Heart right ventricle (tissue), 16 donors: ENCODE results near the gene C1orf74. TPM values are rescaled to one million over a fixed set of nuclear protein-coding genes. Genes with fewer than 3 reads are reported as not detected.

ENCODE experiments used
- ATAC-seq, 8 donors: fragments of 200-7000 bp; cut with Tn5 transposase; one replicate each; pipeline ENCODE4 v1.9.1; 2020; ENCODE audit warnings: mild to moderate bottlenecking in 8 of 8, moderate library complexity in 8 of 8, moderate number of reproducible peaks in 1 of 8
- DNase-seq, 2 donors: peaks; one replicate each; pipeline ENCODE4 v3.0.0-alpha.2; 2020
- H3K27ac ChIP-seq, 10 donors: fragments of 200-600 bp; sonication (generic) in 2 of 10; one replicate each; pipeline versions ENCODE4 v1.5.0 to v1.8.0; 2020 to 2022; ENCODE audit warnings: mild to moderate bottlenecking in 3 of 10
- H3K27me3 ChIP-seq, 7 donors: fragments of 200-600 bp; one replicate each; pipeline ENCODE4 v1.8.0; 2021 to 2022; ENCODE audit warnings: mild to moderate bottlenecking in 2 of 7
- H3K36me3 ChIP-seq, 9 donors: fragments of 200-600 bp; sonication (generic) in 1 of 9; one replicate each; pipeline versions ENCODE4 v1.5.0 to v1.8.0; 2020 to 2022; ENCODE audit warnings: mild to moderate bottlenecking in 2 of 9
- H3K4me1 ChIP-seq, 9 donors: fragments of 200-600 bp; sonication (generic) in 1 of 9; one replicate each; pipeline versions ENCODE4 v1.5.0 to v1.8.0; 2020 to 2022; ENCODE audit warnings: mild to moderate bottlenecking in 4 of 9
- H3K4me3 ChIP-seq, 10 donors: fragments of 200-600 bp; sonication (generic) in 2 of 10; one replicate each; pipeline versions ENCODE4 v1.5.0 to v1.8.0; 2020 to 2022; ENCODE audit warnings: mild to moderate bottlenecking in 7 of 10, moderate library complexity in 2 of 10
- H3K9me3 ChIP-seq, 11 donors: fragments of 200-600 bp in 10 of 11; sonication (generic) in 2 of 11; one replicate each; pipeline versions ENCODE4 v1.5.0 to v1.8.0; 2013 to 2022; ENCODE audit warnings: mild to moderate bottlenecking in 2 of 11, control low read depth in 1 of 11, moderate library complexity in 1 of 11
- WGBS, 2 donors: extraction: QIAGEN DNeasy Blood & Tissue Kit; methylation state at CpG; one replicate each; pipeline ENCODE4 v1.1.7; 2013; ENCODE audit warnings: inconsistent platforms in 1 of 2; 5-methylcytosine and 5-hydroxymethylcytosine counted together
- intact Hi-C, 10 donors: fragments of 100-400 bp; cut with DNase I; formaldehyde crosslinking; loops; one replicate each; pipeline versions ENCODE4 v1.11.1 to v1.14.2; 2022
- polyA plus RNA-seq, 2 donors: library from polyadenylated mRNA; stranded (reverse); fragments of 200-250 nt; gene quantifications; one replicate each; pipeline ENCODE4 v1.2.3, GENCODE V29; 2013
- total RNA-seq, 10 donors: library from RNA; stranded (reverse); fragmentation: NEBNext Ultra II Directional in 3 of 10; extraction: Animal tissue kit (Norgen Biotek cat#: 25700) in 3 of 10; gene quantifications; one replicate each; pipeline versions ENCODE4 v1.2.1 to v1.2.4, GENCODE V29; 2021 to 2023
- TF ChIP-seq, protein P1 (sequence below), 9 donors: fragments of 200-600 bp; sonication (generic) in 2 of 9; IDR thresholded peaks; one replicate each; pipeline versions ENCODE4 v1.5.0 to v1.8.0; 2021 to 2022; ENCODE audit warnings: antibody characterized with exemption in 9 of 9, mild to moderate bottlenecking in 5 of 9, moderate library complexity in 1 of 9
- donor health status: Arrhythmogenic right ventricular cardiomyopathy.
- donor health status: ischemic (EF 13 %, LVEDD 7.1; RV severe dilation, severe dysfunction).
- donor health status: healthy with polysubstance abuse.
- donor health status: DM: no; HTN: yes; CAD: no.
- donor health status: DM: no; HTN: no; CAD: no.
- donor health status: ischemic (EF 25% LVEDD 6.9; RV normal size, moderate dysfunction).
- donor health status: ischemic (EF 25% LVEDD 5.7; RV mildly dilated, moderate dysfunction).
- donor health status: healthy.
- donor health status: DM: yes; HTN: yes; CAD: no.
- donor health status: Ischemic cardiomyopathy.
- donor health status: ischemic (EF 35%, LVEDD 5.7; RV mildly dilated, moderate dysfunction).
- donor health status: nonischemic (EF 11% LVEDD 7.7; RV severe dilation, severe dysfunction).
- donor health status: DM: yes; HTN: yes; CAD: no.
- donor health status: PGD.
- donor health status: ischemic (EF 29% LVEDD 5.4; RV normal size, mild dysfunction).
- donor health status: nonischemic (EF 23%, LVEDD 6.1; RV moderate dilation, normal function).

C1orf74 gene
- total and polyA plus RNA-seq, 12 donors: 1.0 to 2.8 (median 1.8) TPM

GRCh38 chr1:209791920-209792319, 7.6 kb upstream of the C1orf74 start:
- intact Hi-C loops: no loop called here
- Histone ChIP-seq H3K4me3 (no peak overlapping the region), H3K27me3 (peaks cover 0 to 49% (median 0%) of the 10 kb centered on the region in 7 donors), H3K9me3 (no peaks in the 10 kb centered on the region), H3K27ac (no peak overlapping the region), H3K36me3 (peaks cover 0 to 40% (median 0%) of the 10 kb centered on the region in 9 donors), H3K4me1 (peaks cover 0 to 24% (median 5%) of the 10 kb centered on the region in 9 donors)
- WGBS, 2 donors: 35% methylated on average over 1 of the region's 1 CpG
- TF ChIP-seq, protein P1, sequence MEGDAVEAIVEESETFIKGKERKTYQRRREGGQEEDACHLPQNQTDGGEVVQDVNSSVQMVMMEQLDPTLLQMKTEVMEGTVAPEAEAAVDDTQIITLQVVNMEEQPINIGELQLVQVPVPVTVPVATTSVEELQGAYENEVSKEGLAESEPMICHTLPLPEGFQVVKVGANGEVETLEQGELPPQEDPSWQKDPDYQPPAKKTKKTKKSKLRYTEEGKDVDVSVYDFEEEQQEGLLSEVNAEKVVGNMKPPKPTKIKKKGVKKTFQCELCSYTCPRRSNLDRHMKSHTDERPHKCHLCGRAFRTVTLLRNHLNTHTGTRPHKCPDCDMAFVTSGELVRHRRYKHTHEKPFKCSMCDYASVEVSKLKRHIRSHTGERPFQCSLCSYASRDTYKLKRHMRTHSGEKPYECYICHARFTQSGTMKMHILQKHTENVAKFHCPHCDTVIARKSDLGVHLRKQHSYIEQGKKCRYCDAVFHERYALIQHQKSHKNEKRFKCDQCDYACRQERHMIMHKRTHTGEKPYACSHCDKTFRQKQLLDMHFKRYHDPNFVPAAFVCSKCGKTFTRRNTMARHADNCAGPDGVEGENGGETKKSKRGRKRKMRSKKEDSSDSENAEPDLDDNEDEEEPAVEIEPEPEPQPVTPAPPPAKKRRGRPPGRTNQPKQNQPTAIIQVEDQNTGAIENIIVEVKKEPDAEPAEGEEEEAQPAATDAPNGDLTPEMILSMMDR (IDR thresholded peaks at IDR 0.05): no peak
- DNase-seq (no peak), ATAC-seq (no peak)

GRCh38 chr1:209790286-209791193, 6.2 kb upstream of the C1orf74 start:
- H3K27me3 ChIP-seq: peaks cover 0 to 49% (median 0%) of the 10 kb centered on the region in 7 donors
- intact Hi-C loops: no loop called here
- H3K9me3 ChIP-seq: no peaks in the 10 kb centered on the region
- no peak overlapping the region for H3K4me3 ChIP-seq
- TF ChIP-seq, protein P1 (IDR thresholded peaks at IDR 0.05): no peak
- peak overlapping the region in 2 of 10 donors; percentile 1 to 32 for H3K27ac ChIP-seq
- no peak for DNase-seq
- WGBS, 2 donors: 85 to 88% methylated on average over 10 of the region's 10 CpGs
- ATAC-seq: no peak
- H3K36me3 ChIP-seq: peaks cover 0 to 40% (median 0%) of the 10 kb centered on the region in 9 donors
- H3K4me1 ChIP-seq: peaks cover 0 to 32% (median 12%) of the 10 kb centered on the region in 9 donors

DNA sequence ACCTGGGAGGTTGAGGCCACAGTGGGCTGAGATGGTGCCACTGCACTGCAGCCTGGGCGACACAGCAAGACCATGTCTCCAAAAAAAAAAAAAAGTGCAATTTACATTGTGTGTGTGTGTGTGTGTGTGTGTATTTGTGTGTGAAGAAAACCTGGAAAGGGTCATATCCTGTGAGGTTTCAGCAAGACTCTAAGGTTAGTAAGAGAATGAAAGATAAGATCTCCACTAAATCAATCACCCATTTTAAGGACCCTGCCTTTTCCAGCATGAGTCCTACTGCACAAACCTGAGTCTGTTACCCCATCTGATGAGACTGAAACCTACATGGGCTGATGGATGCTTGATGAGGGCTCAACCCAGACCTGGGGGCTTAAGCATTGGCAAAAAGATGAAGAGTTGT, 4.9 kb upstream of the C1orf74 start:
- DNase-seq (no peak), ATAC-seq (no peak)
- no peak overlapping the region for H3K4me3 ChIP-seq
- TF ChIP-seq, protein P1 (IDR thresholded peaks at IDR 0.05): no peak
- H3K27ac ChIP-seq: no peak overlapping the region
- H3K36me3 ChIP-seq: peaks cover 0 to 40% (median 0%) of the 10 kb centered on the region in 9 donors
- no peaks in the 10 kb centered on the region for H3K9me3 ChIP-seq
- peaks cover 0 to 39% (median 0%) of the 10 kb centered on the region in 7 donors for H3K27me3 ChIP-seq
- WGBS, 2 donors: 76 to 90% methylated on average over 1 of the region's 1 CpG
- peaks cover 0 to 41% (median 19%) of the 10 kb centered on the region in 9 donors for H3K4me1 ChIP-seq
- intact Hi-C loops: loop anchor here in 3 of 10 donors (5.0 kb wide), 1 partner anchor 38 kb away; the partner anchor contains the start of gene UTP25 (in 3 of the 3)

GRCh38 chr1:209787551-209787950, 3.2 kb upstream of the C1orf74 start:
- intact Hi-C loops: loop anchor here in 3 of 10 donors (5.0 kb wide), 1 partner anchor 40 kb away; the partner anchor contains the start of gene UTP25 (in 3 of the 3)
- Histone ChIP-seq H3K27me3 (peaks cover 0 to 28% (median 0%) of the 10 kb centered on the region in 7 donors), H3K9me3 (no peaks in the 10 kb centered on the region), H3K36me3 (peaks cover 0 to 35% (median 0%) of the 10 kb centered on the region in 9 donors), H3K4me1 (peaks cover 0 to 57% (median 31%) of the 10 kb centered on the region in 9 donors), H3K27ac (peak overlapping the region in 9 of 10 donors; percentile 66 to 91 (median 79)), H3K4me3 (no peak overlapping the region)
- 32 to 45% methylated on average over 2 of the region's 2 CpGs for WGBS, 2 donors
- DNase-seq (peak in 1 of 2 donors; percentile 58), ATAC-seq (peak in 6 of 8 donors; percentile 19 to 69 (median 54))
- TF ChIP-seq, protein P1 (IDR thresholded peaks at IDR 0.05): no peak
